Hepatocyte (in vitro differentiated cells): ENCODE measurements around the gene KLK2.

Source experiments
- EZH2phosphoT487 ChIP-seq: fragments of 200-600 bp; sonication (generic); IDR thresholded peaks from one replicate; pipeline ENCODE4 v1.6.1; 2018; ENCODE audit warnings: antibody characterized with exemption, mild to moderate bottlenecking, low read depth, moderate library complexity; ENCODE audit not compliant: unreplicated experiment, severe bottlenecking
- TF ChIP-seq, protein P1 (sequence below): fragments of 200-600 bp; sonication (generic); IDR thresholded peaks from 2 replicates; pipeline ENCODE4 v1.5.1; 2016; ENCODE audit warnings: antibody characterized with exemption, mild to moderate bottlenecking; ENCODE audit not compliant: poor library complexity

DNA sequence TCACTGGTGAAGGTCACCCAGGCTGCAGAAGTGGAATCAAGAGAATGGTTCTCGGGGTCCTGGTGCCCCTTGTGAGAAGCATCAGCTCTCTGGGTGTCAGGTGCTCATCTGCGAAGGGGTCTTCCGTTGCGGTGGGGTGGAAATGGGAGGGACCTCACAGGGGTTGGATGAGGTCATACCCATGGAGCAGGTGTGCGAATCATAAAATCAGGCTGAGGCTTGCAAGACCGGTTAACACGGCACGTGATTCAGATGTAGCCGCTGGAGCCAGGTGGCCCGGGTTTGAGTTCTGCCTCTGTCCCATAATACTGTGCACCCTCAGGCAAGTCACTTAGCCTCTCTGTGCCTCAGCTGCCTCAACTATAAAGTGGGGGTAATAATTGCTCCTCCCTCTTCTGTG lies 35.9 kb upstream of the KLK2 start:
- TF ChIP-seq, protein P1, sequence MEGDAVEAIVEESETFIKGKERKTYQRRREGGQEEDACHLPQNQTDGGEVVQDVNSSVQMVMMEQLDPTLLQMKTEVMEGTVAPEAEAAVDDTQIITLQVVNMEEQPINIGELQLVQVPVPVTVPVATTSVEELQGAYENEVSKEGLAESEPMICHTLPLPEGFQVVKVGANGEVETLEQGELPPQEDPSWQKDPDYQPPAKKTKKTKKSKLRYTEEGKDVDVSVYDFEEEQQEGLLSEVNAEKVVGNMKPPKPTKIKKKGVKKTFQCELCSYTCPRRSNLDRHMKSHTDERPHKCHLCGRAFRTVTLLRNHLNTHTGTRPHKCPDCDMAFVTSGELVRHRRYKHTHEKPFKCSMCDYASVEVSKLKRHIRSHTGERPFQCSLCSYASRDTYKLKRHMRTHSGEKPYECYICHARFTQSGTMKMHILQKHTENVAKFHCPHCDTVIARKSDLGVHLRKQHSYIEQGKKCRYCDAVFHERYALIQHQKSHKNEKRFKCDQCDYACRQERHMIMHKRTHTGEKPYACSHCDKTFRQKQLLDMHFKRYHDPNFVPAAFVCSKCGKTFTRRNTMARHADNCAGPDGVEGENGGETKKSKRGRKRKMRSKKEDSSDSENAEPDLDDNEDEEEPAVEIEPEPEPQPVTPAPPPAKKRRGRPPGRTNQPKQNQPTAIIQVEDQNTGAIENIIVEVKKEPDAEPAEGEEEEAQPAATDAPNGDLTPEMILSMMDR, result no peak
- TF ChIP-seq EZH2phosphoT487, result no peak
